Stimulated activated CD8-positive, alpha-beta memory T cell treated with anti-CD3 and anti-CD28 coated beads, Interleukin-2, amount 100 ng/mL, for 48 hours (primary cell): ENCODE results near the gene AQP5.

ENCODE experiments used
- DNase-seq, 2 donors: peaks; one replicate each; pipeline ENCODE4 v3.0.0-alpha.2; 2020; ENCODE audit warnings: low read depth in 2 of 2

The AQP5 gene

GRCh38 chr12:49964849-49965624 is 3.4 kb downstream of the AQP5 start:
- DNase-seq: no peak

DNA sequence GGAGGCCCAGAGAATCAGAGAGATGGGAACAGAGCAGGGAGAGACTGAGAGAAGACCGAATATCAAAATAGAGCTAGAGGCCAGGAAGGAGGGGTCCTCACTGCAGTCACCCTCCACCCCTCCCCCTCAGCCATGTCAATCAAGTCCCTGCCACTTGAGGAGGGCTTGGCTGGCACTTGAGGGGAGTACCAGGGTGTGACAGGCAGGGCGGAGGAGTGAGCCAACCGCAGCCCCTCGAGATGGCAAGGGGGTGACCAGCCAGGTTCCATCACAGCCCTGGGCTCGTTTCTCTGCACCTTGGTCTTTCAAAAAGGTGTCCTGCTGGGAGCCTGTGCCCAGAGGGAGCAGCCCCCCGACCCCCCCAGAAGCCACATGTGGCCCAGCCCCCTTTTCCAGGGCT is 4.2 kb downstream of the AQP5 start:
- no peak for DNase-seq

GRCh38 chr12:49966511-49967041 is 4.9 kb downstream of the AQP5 start:
- DNase-seq: no peak

DNA sequence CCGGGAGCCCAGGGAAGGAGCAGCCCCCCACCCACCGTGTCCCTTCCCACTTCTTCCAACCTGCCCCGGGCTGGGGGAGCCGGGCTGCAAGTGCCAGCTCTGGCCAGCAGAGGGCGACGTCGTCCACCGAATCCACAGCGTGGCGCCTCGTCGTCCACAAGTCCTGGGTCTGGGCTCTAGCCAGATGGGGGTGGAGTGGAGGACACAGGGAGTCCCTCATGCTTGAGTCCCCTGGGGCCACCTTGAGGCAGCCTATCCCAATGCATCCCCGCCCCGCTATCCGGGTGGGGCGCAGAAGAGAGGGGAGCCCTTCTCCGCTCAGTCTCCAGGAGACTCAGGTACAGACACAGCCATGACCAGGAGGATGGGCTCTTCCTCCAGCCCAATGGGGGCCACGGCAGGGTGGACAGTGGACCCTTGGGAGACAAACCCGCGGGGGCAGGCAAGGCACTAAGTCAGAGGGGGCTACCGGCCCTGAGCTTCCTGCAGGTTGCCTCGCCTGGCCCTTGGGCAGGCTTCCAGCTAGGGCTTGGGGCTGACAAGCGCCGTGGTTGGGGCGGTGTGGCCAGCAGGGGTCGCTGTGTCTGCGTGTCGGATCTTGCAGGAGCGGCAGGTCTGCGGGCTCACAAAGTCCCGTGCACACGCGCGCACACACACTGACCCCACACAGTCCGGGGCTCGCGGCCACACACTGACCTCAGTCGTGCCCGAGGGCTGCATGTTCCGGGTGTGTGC is 5.5 kb downstream of the AQP5 start:
- peak; percentile 89 to 94 for DNase-seq

DNA sequence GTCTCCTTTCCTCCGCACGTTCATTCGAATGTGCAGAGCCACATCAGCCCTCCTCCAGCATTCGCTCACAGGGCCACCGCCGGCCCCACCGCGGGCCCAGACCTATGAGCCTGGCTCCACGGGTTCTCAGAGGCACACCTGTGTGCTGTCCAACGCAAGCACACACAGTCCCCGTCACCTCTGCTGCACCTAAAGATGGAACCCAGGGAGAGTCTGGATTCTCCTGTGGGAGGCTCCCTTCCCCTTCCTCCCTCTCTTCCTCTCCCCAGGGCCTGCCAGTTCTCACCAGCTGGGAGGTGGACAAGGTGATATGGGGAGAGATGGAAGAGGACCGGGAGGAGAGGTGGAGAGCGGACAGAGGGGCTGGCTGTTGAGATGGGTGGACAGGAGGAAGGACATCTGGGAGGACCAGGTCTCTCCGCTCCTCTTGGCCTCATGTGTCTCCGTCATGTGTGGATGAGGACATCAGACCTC is 6.1 kb downstream of the AQP5 start:
- no peak for DNase-seq

- no peak for DNase-seq
Measured at GRCh38 chr12:49968471-49968870, 6.8 kb downstream of the AQP5 start.

GRCh38 chr12:49969027-49969426 is 7.4 kb downstream of the AQP5 start:
- DNase-seq: no peak

DNA sequence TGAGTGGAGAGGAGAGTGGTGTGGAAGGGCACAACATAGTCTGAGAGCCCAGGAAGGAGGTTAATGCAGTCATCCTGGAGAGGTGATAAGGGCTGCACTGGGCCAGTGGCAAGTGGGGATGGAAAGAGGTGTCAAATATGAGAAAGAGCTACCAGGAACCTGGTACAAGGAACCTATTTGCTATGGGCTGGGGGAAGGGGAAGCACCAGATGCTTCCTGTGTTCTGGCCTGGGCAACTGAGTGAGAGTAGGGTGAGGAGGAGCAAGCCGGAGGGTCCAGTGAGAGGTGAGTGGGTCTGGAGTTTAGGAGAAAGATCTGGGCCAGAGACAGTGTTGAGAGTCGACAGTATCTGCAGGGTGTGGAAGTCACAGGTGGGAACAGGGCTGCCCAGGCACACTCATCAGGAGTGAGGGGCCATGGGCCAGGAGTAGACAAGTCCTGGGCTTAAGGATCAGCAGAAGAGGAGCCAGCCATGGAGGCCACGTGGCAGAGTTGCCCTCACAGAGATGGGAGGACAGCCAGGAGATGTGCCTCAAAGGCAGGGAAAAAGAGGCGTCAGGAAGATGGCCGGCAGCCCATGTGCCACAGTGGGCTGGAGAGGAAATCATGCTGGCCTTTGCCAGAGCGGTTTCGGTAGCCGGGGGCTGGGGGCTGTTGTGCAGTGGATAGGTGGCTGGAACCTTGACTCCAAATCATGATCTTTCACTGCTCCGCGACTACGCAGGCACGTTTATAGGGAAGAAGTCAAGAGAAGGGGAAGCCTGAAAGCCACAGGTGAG is 8.2 kb downstream of the AQP5 start:
- DNase-seq: no peak

- DNase-seq: no peak
Measured at GRCh38 chr12:49970658-49971057, 9.0 kb downstream of the AQP5 start.

DNA sequence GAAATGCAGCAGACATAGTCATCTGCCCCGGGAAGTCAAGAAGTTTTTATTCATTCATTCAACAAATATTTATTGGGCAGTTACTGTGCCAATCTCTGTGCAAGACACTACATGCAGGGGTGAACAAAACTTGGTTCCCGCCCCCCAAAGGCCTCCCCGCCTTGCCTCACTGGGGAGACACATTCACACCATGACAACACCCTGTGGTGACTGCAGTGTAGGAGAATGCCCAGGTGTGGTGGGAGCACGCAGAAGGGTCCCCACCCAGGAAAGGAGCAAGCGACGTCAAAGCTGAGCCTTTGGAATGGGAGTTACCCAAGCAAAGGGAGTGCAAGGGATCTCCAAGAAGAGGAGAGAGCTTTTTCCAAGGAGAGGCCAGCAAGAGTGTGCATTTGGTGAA is 9.5 kb downstream of the AQP5 start:
- no peak for DNase-seq

DNA sequence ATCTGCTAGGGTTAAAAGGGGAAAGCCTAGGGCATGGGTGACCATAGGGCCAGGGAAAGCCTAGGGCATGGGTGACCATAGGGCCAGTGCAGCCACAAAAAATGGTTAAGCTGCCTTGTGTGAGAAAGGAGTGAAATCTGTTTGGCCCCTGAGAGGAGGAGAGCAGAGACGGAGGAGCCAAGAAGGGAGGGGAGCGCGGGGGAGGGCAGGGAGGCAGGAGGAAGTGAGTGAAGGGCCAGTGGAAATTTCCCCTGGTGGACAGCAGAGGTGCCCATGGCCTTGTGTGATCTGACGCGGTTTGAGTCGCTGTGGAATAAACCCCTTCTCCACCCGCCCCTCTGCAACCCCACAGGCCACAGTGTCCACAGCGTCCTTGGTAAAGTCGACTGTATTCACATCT is 10.5 kb downstream of the AQP5 start:
- DNase-seq: no peak

GRCh38 chr12:49972641-49973360 is 11.1 kb downstream of the AQP5 start, which contains the start of gene AQP6:
Gene AQP6, plus strand, starts transcription at chr12:49972947. Its CDS starts 227 bp downstream, at chr12:49973174.
- DNase-seq: no peak

DNA sequence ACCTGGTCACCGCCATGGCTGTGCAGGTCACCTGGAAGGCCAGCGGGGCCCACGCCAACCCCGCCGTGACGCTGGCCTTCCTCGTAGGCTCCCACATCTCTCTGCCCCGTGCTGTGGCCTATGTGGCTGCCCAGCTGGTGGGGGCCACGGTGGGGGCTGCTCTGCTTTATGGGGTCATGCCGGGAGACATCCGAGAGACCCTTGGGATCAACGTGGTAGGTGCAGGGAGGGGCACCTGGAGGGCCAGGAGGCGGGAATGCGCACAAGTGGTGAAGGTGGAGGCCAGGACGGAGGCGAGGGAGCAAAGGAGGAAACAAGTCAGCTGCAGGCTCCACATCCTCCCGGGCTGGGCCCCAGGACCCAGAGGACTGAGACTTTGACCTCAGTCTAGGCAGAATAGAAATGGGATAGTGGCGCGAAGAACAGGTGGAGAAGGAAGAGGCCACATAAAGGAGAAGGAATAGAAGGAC is 11.7 kb downstream of the AQP5 start:
- DNase-seq: no peak

GRCh38 chr12:49974231-49974675 is 12.6 kb downstream of the AQP5 start:
- DNase-seq: no peak

GRCh38 chr12:49974677-49975317 is 13.1 kb downstream of the AQP5 start:
- DNase-seq: no peak

- no peak for DNase-seq
Measured at GRCh38 chr12:49975318-49975761, 13.7 kb downstream of the AQP5 start.

- no peak for DNase-seq
Measured at GRCh38 chr12:49976557-49976956, 14.9 kb downstream of the AQP5 start.

GRCh38 chr12:49978125-49978524 is 16.5 kb downstream of the AQP5 start:
- no peak for DNase-seq

DNA sequence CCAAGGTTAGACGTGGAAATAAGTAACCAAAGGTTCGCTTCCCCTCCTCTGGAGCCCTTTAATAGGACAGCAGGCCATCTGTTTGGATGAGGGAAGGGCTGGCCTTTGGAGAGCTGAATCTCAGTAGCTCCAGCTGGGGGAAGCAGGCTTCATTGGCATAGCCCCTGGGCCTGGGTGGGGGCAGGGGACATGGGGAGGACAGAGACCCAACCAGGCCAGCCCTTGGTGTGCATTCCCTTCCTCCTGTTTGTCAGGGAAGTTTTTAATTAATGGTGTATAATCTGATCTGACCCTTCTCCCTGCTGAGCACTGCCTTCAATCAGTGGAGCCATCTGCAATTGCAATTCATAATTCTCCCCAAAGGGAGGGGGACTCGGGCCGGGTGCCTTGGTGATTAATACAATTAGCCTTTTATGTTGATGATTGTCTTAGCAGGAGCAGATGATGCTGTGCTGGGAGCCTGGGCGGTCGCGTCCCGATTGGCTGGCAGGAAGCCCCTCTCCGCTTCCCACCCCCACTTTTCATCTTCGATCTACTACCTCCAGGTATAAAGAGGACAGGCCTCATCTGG is 17.4 kb downstream of the AQP5 start:
- DNase-seq: no peak

DNA sequence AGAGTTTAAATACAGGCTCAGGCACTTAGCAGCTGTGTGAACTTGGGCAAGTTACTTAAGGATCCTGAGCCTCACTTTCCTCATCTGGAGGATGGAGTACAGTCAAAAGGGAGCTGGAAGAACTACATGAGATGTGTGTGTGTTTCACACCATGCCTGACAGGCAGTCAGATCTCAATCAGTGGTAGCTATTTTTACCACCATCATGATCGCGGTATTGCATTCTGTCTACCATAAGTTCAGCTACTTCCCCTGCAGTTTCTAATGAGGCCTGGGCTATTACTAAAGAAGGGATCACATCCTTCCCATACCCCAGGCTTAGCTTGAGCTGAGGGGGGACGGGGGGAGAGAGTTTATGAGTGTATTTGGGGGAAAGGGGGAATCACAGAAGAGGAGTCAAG is 18.1 kb downstream of the AQP5 start:
- no peak for DNase-seq
